BJ (cell line): ENCODE results near the gene TLE1. TPM values are rescaled to one million over a fixed set of nuclear protein-coding genes. Genes with fewer than 3 reads are reported as not detected.

Source experiments
- CTCF ChIA-PET: fragments of 350-600 bp; formaldehyde crosslinking; extraction: SDS; loops from one replicate; lab custom pipeline; 2021; ENCODE audit warnings: antibody characterized with exemption, inconsistent platforms; lab: Yijun Ruan, JAX
- POLR2A ChIA-PET: fragments of 300-600 bp; sonication (Branson Sonifier 250); formaldehyde crosslinking; extraction: SDS; loops from one replicate; lab custom pipeline; 2021; ENCODE audit warnings: antibody characterized with exemption; lab: Charles Lee
- DNase-seq: peaks from one replicate; pipeline ENCODE4 v3.0.0-alpha.2; 2011; ENCODE audit warnings: low read depth
- H3K27me3 ChIP-seq: 2 replicates; pipeline ENCODE4 v1.6.0; 2011; ENCODE audit warnings: low read length; ENCODE audit not compliant: control insufficient read depth, insufficient read depth
- H3K36me3 ChIP-seq: 2 replicates; pipeline ENCODE4 v1.5.1; 2011; ENCODE audit warnings: low read length; ENCODE audit not compliant: control insufficient read depth, insufficient read depth
- H3K4me3 ChIP-seq: 2 replicates; pipeline ENCODE4 v1.5.1; 2011; ENCODE audit warnings: low read depth, mild to moderate bottlenecking, control low read depth, low read length
- polyA plus RNA-seq: library from polyadenylated mRNA; depleted of rRNA; stranded (reverse); fragments of >200 nt; gene quantifications from 2 replicates; pipeline ENCODE4 v1.2.3, GENCODE V29; 2011
- TF ChIP-seq, protein P1 (sequence below): IDR thresholded peaks from 2 replicates; pipeline ENCODE4 v1.5.1; 2011; ENCODE audit warnings: low read depth, mild to moderate bottlenecking, control low read depth, inconsistent platforms, low read length, moderate library complexity; ENCODE audit not compliant: insufficient read depth

Gene TLE1
- polyA plus RNA-seq, 1 experiment: 9.6 TPM

DNA sequence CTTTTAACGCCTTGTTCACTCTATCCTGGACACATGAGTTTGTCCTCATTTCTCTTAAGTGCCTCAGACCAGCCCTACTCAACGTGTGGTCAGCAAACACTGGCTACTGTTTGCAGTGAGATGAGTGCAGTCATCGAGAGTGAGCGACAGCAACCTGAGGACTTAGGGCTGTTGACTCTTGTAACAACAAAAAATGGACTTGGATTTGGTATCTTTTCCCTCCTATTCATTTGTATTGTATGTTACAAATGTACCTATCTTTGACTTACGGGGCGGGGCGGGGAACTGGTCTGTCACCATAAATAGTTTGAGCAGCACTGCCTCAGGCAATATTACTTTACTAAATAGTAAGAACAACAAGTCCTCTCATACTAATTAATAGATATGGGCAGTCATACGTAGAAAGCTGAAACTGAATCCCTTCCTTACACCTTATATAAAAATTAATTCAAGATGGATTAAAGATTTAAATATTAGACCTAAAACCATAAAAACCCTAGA is 84.1 kb downstream of the TLE1 start:
- H3K36me3 ChIP-seq: no peaks in the 10 kb centered on the region
- TF ChIP-seq, protein P1, sequence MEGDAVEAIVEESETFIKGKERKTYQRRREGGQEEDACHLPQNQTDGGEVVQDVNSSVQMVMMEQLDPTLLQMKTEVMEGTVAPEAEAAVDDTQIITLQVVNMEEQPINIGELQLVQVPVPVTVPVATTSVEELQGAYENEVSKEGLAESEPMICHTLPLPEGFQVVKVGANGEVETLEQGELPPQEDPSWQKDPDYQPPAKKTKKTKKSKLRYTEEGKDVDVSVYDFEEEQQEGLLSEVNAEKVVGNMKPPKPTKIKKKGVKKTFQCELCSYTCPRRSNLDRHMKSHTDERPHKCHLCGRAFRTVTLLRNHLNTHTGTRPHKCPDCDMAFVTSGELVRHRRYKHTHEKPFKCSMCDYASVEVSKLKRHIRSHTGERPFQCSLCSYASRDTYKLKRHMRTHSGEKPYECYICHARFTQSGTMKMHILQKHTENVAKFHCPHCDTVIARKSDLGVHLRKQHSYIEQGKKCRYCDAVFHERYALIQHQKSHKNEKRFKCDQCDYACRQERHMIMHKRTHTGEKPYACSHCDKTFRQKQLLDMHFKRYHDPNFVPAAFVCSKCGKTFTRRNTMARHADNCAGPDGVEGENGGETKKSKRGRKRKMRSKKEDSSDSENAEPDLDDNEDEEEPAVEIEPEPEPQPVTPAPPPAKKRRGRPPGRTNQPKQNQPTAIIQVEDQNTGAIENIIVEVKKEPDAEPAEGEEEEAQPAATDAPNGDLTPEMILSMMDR: no peak
- CTCF ChIA-PET: no interaction called here
- H3K27me3 ChIP-seq: no peaks in the 10 kb centered on the region
- no peak for DNase-seq
- no peak overlapping the region for H3K4me3 ChIP-seq
- POLR2A ChIA-PET: no interaction called here

DNA sequence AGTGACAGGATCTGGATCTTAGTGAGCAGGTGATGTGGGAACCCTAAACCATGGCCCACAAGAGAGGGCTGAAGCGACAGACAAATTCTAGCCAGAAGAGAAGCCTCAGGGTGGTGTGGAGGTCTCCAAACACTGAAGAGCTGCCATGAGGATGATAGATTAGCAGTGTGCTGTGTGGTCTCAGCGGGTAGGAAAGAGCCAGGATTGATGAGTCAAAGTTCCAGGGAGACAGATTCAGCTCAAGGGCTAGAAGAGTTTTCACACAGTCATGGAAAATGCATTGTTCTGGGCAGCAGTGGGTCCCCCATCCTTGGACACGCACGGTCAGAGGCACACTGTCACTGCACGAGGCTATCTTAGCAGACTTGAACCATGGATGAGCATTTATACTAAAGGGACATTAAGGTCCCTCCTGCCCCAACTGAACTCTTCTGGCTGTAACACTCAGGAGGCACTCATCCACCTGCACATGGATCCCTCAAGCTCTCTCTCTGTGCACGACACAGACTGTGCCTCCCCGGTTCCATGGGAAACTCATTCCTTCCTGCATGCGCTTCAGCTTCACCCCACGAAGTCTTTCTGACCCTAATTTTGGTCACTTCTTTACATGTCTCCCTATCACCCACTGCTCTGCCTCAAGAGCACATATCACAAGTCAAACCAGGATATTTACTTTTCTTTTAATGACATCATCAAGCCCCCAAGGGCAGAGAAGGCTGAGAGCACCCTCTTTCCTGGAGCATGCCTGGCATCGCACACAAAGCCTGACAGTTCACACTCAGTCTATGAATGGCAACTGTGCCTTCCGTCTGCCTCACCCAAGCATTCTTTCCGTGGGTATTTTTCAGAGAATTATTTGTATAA is 84.8 kb downstream of the TLE1 start:
- H3K27me3 ChIP-seq: no peaks in the 10 kb centered on the region
- ChIA-PET CTCF (no interaction called here), POLR2A (no interaction called here)
- no peak overlapping the region for H3K4me3 ChIP-seq
- TF ChIP-seq, protein P1: no peak
- H3K36me3 ChIP-seq: no peaks in the 10 kb centered on the region
- no peak for DNase-seq

DNA sequence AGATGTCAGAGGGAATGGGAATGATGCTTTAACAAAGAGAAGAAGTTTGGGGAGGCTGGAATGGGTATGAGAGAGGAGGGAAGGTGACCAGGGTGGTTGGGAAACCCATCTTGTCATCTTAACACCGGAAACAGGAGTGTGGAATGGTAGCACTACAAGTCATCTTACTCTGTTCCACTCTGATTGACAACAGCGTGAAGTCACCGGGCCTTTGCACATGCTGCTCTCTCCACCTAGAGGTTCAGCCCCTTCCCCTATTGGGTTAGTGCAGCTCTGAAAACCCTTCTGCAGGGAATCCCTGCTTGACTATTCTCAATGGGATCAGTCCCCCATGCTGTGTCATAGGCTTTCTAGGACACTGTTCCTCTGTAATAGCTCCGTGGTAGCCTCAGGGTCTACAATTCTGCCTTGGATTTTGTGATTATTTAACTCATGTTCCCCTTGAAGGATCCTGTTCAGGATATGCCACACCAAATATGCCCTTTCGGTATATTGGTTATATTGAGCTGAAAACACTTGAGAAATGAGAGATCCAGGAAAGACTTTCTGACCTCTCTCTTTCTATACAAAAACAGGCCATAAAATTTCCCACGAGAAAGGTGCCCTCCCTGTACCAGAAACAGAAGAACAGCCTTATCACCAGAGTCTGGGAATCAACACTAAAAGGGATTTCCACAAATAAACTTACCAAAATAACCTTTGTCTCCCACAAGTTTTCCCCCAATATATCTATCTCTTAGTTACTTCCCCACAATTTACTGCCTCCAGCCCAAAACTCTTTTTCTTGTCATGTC is 86.3 kb downstream of the TLE1 start:
- DNase-seq: no peak
- 0 out of 2 replicates have a peak, but pooled peaks cover 2% of the 10 kb centered on the region for H3K36me3 ChIP-seq
- POLR2A ChIA-PET: no interaction called here
- CTCF ChIA-PET: no interaction called here
- TF ChIP-seq, protein P1: no peak
- H3K4me3 ChIP-seq: no peak overlapping the region
- H3K27me3 ChIP-seq: no peaks in the 10 kb centered on the region

DNA sequence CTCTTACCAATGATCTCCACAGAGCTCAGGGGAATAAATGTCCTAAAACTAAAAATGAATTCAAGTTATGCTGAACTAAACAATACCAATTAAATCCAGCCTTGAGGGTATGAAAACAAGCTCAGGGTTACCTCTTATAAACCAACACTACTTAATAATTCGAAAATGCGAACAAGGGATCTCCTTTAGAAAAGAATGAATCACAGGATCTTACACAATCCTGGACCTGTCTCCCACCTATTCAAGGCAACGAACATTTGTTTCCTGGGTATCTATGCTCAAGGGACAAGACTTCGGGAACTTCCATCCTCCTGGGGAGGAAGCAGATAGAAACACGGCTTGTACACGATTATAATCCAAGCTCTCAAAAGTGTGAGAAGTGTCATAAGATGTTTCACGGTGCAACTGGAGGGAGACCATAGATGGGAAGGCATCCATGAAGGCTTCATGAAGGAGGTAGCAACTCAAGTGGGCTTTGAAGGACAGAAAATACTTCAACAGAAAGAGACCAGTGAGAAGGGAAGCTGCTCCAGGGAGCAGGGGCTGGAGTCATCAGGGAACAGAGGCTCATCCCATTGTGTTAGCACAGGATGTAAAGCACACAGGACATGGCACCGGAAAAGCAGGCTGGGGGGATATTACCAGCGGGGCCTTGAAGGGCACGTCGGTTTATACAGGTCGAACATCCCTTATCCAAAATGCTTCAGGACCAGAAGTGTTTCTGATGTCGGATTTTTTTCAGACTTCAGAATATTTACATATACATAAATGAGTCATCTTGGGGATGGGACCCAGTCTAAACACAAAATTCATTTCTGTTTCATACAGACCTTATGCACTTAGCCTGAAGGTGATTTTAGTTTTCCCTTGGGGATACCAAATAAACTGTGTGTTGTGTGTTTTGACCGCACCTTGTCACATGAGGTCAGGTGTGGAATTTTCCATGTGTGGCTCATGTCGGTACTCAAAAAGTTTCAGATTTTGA is 87.4 kb downstream of the TLE1 start:
- TF ChIP-seq, protein P1: no peak
- Histone ChIP-seq H3K36me3 (0 out of 2 replicates have a peak, but pooled peaks cover 2% of the 10 kb centered on the region), H3K4me3 (no peak overlapping the region), H3K27me3 (no peaks in the 10 kb centered on the region)
- no peak for DNase-seq
- POLR2A ChIA-PET: no interaction called here
- CTCF ChIA-PET: interaction anchor here (0.5 kb wide), 1 partner anchor 865 kb away, joined by 3 read pairs; no protein-coding TSS in a partner anchor
